ENCODE results near the gene ARHGEF39. TPM values are rescaled to one million over a fixed set of nuclear protein-coding genes. Genes with fewer than 3 reads are reported as not detected.

The ARHGEF39 gene
- total RNA-seq, 3 donors from 2014 or later: 0.59 to 1.6 (median 0.80) TPM

DNA sequence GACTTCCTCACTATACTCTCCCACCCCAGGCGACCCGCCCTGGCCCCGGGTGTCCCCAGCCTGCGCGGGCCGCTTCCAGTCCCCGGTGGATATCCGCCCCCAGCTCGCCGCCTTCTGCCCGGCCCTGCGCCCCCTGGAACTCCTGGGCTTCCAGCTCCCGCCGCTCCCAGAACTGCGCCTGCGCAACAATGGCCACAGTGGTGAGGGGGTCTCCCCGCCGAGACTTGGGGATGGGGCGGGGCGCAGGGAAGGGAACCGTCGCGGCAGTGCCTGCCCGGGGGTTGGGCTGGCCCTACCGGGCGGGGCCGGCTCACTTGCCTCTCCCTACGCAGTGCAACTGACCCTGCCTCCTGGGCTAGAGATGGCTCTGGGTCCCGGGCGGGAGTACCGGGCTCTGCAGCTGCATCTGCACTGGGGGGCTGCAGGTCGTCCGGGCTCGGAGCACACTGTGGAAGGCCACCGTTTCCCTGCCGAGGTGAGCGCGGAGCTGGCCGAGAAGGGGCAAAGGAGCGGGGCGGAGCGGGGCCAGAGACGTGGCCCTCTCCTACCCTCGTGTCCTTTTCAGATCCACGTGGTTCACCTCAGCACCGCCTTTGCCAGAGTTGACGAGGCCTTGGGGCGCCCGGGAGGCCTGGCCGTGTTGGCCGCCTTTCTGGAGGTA, 10.9 kb upstream of the ARHGEF39 start:
- Histone ChIP-seq H3K36me3 (no peaks in the 10 kb centered on the region), H3K27ac (no peak overlapping the region), H3K27me3 (no peaks in the 10 kb centered on the region), H3K4me1 (peaks cover 0 to 4% of the 10 kb centered on the region in 2 donors), H3K4me3 (peak overlapping the region; percentile 41 to 77 (median 57)), H3K9me3 (no peaks in the 10 kb centered on the region)
- DNase-seq (ENCODE audit: low spot score in 2 of 2): no peak
- intact Hi-C loops (cut with DNase I; ENCODE audit: low total_unique reads): no loop called here
- no peak for TF ChIP-seq POLR2AphosphoS5 (IDR thresholded peaks at IDR 0.05)
- TF ChIP-seq POLR2A (IDR thresholded peaks at IDR 0.05): no peak
- no peak for TF ChIP-seq CTCF (IDR thresholded peaks at IDR 0.05)

DNA sequence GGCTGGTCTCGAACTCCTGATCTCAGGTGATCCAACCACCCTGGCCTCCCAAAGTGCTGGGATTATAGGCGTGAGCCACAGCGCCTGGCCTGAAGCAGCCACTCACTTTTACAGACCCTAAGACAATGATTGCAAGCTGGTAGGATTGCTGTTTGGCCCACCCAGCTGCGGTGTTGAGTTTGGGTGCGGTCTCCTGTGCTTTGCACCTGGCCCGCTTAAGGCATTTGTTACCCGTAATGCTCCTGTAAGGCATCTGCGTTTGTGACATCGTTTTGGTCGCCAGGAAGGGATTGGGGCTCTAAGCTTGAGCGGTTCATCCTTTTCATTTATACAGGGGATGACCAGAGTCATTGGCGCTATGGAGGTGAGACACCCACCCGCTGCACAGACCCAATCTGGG, 10.2 kb upstream of the ARHGEF39 start:
- peak overlapping the region; percentile 41 to 77 (median 57) for H3K4me3 ChIP-seq
- intact Hi-C loops (cut with DNase I; ENCODE audit: low total_unique reads): no loop called here
- H3K9me3 ChIP-seq: no peaks in the 10 kb centered on the region
- H3K27ac ChIP-seq: no peak overlapping the region
- no peak for DNase-seq (ENCODE audit: low spot score in 2 of 2)
- no peaks in the 10 kb centered on the region for H3K27me3 ChIP-seq
- TF ChIP-seq CTCF (IDR thresholded peaks at IDR 0.05): no peak
- TF ChIP-seq POLR2A (IDR thresholded peaks at IDR 0.05): no peak
- no peak for TF ChIP-seq POLR2AphosphoS5 (IDR thresholded peaks at IDR 0.05)
- peaks cover 0 to 4% of the 10 kb centered on the region in 2 donors for H3K4me1 ChIP-seq
- H3K36me3 ChIP-seq: no peaks in the 10 kb centered on the region

DNA sequence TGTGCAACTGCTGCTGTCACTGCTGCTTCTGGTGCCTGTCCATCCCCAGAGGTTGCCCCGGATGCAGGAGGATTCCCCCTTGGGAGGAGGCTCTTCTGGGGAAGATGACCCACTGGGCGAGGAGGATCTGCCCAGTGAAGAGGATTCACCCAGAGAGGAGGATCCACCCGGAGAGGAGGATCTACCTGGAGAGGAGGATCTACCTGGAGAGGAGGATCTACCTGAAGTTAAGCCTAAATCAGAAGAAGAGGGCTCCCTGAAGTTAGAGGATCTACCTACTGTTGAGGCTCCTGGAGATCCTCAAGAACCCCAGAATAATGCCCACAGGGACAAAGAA, 9.0 kb upstream of the ARHGEF39 start:
- Histone ChIP-seq H3K36me3 (no peaks in the 10 kb centered on the region), H3K27me3 (no peaks in the 10 kb centered on the region), H3K27ac (no peak overlapping the region), H3K9me3 (no peaks in the 10 kb centered on the region), H3K4me3 (no peak overlapping the region), H3K4me1 (peaks cover 0 to 4% of the 10 kb centered on the region in 2 donors)
- no peak for DNase-seq (ENCODE audit: low spot score in 2 of 2)
- no peak for TF ChIP-seq POLR2AphosphoS5 (IDR thresholded peaks at IDR 0.05)
- TF ChIP-seq CTCF (IDR thresholded peaks at IDR 0.05): no peak
- no peak for TF ChIP-seq POLR2A (IDR thresholded peaks at IDR 0.05)
- intact Hi-C loops (cut with DNase I; ENCODE audit: low total_unique reads): no loop called here

DNA sequence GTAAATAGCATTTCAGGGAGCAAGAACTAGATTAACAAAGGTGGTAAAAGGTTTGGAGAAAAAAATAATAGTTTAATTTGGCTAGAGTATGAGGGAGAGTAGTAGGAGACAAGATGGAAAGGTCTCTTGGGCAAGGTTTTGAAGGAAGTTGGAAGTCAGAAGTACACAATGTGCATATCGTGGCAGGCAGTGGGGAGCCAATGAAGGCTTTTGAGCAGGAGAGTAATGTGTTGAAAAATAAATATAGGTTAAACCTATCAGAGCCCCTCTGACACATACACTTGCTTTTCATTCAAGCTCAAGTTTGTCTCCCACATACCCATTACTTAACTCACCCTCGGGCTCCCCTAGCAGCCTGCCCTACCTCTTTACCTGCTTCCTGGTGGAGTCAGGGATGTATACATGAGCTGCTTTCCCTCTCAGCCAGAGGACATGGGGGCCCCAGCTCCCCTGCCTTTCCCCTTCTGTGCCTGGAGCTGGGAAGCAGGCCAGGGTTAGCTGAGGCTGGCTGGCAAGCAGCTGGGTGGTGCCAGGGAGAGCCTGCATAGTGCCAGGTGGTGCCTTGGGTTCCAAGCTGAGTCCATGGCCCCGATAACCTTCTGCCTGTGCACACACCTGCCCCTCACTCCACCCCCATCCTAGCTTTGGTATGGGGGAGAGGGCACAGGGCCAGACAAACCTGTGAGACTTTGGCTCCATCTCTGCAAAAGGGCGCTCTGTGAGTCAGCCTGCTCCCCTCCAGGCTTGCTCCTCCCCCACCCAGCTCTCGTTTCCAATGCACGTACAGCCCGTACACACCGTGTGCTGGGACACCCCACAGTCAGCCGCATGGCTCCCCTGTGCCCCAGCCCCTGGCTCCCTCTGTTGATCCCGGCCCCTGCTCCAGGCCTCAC, 8.4 kb upstream of the ARHGEF39 start, which contains the start of gene CA9:
Gene CA9 (plus strand): TSS at position 797 of the 893 bp plus-strand sequence. CDS start 32 bp downstream, at position 829.
- Histone ChIP-seq H3K36me3 (no peaks in the 10 kb centered on the region), H3K4me1 (peaks cover 0 to 4% of the 10 kb centered on the region in 2 donors), H3K27me3 (no peaks in the 10 kb centered on the region), H3K27ac (no peak within 1 kb of the TSS), H3K9me3 (no peaks in the 10 kb centered on the region), H3K4me3 (no peak within 1 kb of the TSS)
- intact Hi-C loops (cut with DNase I; ENCODE audit: low total_unique reads): no loop called here
- TF ChIP-seq CTCF (IDR thresholded peaks at IDR 0.05) (no peak), POLR2AphosphoS5 (IDR thresholded peaks at IDR 0.05) (no peak), POLR2A (IDR thresholded peaks at IDR 0.05) (no peak)
- no peak for DNase-seq (ENCODE audit: low spot score in 2 of 2)

Measured in breast epithelium (tissue), 4 donors.